Raji (cell line): ENCODE data around the gene ADGRG3.

Source experiments
- POLR2A ChIP-seq: IDR thresholded peaks from 2 replicates; pipeline ENCODE4 v1.6.1; 2011; ENCODE audit warnings: low read depth, low read length, control low read depth; ENCODE audit not compliant: insufficient read depth

The ADGRG3 gene, protein sequence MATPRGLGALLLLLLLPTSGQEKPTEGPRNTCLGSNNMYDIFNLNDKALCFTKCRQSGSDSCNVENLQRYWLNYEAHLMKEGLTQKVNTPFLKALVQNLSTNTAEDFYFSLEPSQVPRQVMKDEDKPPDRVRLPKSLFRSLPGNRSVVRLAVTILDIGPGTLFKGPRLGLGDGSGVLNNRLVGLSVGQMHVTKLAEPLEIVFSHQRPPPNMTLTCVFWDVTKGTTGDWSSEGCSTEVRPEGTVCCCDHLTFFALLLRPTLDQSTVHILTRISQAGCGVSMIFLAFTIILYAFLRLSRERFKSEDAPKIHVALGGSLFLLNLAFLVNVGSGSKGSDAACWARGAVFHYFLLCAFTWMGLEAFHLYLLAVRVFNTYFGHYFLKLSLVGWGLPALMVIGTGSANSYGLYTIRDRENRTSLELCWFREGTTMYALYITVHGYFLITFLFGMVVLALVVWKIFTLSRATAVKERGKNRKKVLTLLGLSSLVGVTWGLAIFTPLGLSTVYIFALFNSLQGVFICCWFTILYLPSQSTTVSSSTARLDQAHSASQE

DNA sequence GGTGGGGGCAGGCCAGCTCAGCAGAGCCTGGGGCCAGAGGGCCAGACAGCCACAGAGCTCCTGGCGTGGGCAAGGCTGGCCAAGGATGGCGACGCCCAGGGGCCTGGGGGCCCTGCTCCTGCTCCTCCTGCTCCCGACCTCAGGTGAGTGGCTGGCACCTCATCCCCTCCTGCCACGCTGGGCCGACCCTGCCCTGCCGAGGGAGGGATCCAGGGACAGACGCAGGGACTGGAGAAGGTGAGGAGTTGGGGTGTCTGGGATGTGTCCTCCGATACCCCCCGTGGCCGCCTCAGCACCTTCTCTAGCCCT lies at the start of gene ADGRG3:
TSS of gene ADGRG3 (plus strand) at position 44 of the 309 bp plus-strand sequence. CDS start at position 86, 42 bp downstream.
- TF ChIP-seq POLR2A, result no peak

DNA sequence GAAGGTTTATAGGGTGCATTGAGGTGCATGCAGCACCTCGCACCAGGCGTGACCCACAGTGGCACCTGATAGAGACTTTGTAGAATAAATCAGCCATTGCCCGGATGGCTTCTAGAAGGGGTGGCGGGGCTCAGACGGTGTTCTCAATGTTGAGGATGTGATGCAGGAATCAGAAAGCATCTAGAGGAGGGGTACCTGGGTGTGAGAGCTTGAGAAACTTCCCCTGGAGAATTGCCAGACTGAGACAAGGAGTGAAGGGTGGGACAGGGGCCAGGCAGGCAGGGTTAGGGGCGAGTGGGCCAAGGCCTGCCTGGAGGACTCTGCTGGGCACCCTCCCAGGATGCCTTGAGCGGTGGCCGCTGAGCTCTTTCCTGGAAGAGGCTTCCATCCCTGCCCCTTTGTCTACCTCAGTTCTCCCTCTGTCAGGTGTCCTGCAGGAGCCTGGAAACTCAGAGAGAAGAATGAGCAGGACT lies 48.9 kb upstream of the ADGRG3 start:
- no peak for TF ChIP-seq POLR2A

DNA sequence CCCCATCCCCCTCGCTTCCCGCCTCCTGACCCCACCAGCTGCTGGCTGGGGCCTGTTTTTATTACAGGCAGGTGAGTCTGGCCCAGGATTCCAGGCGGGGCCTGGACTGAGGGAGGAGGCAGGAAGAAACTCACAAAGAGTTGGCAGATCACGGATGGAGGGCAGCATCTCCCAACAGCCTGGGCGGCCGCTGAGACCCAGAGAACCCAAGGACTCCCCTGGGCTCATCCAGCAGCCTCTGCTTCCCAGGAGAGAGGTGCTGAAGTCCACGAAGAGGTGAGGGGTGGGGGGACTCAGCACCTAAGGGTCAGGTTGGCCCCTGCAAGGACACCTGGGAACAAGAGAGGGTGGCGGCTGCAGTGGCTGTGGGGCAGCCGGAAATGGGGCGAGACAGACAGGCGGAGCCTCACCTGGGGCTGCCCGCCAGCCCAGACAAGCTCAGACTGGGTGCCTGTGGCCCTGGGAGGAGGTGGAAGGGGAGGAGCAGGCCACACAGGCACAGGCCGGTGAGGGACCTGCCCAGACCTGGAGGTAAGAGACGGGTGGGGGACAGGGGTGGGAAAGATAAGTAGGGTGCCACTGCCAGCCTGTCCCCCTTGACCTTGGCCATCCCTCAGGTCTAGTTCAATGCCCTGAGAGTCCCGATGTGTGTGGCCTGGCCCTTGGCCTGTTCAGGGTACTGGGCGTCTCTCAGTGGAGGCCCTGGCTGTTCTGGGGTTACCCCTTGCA lies 48.3 kb upstream of the ADGRG3 start:
- no peak for TF ChIP-seq POLR2A

DNA sequence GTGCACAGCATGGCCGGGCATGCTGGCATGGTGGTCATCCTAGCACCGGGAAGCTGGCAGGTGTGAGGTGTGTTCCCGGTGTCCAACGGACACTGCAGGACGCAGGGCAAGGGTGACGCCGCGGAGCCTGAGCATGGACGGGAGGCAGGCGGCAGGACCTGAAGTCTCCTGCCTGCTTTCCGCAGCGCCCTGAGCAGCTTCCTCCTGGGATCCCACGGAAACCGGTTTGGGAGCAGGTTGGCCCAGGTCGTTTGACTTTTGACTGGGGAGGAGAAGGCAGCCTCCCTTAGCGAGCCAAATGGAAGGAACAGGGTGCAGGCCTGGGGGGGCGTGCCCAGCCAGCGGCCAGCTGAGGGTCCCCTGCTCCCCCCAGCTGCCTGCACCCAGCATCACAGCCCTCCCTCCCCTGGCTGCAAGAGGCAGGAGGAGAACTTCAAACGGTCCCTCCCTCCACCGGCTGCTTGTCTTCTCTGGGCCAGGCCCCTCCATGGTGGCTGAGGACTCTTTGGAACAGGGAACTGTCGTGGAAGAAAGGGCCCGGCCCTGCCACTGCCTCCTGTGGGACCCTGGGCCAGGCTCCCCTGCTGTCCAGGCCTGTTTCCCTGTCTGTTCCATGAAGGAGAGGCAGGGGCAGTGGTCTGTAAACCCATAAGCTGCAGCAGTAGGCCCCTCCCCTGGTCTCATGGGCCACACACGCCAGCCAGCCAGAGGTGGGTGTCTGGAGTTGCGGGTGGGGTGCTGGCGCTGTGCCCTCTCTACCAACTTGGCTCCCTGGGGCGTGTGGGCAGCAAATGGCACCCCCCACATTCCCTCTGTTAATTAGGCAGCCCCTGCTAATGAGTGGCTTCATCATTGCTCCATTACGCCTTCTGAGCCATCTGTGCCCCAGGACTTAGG lies 47.5 kb upstream of the ADGRG3 start:
- TF ChIP-seq POLR2A, result no peak

DNA sequence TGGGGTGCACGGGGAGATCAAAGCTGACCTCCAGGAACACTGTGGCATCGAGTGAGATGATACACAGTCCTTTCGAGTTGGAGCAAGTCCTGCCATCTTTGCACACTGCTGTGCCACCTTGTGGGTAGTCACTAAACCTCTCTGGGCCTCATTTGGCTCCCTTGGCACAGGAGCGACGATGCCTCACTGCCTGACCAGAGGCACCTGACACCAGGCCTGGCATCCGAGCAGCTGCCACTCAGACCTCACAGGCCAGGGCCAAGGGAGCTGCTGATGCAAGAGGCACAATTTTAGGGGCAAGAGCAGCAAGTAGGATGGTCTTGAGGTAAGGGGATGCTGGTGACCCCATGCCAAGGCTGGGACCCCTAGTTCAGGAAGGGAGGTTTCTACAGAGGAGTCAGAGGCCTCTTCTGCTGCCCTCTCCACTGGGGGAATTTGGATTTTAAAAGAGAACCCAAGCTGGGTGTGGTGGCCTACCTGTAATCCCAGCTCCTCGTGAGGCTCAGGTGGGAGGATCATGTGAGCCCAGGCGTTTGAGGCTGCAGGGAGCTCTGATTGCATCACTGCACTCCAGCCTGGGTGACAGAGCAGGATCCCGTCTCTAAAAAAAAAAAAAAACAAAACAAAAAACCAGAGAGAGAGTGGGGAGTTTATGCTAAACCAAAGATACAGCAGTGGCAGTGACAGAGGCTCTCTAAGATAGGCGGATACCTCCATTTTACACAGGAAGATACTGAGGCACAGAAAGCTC lies 46.4 kb upstream of the ADGRG3 start:
- TF ChIP-seq POLR2A, result no peak

DNA sequence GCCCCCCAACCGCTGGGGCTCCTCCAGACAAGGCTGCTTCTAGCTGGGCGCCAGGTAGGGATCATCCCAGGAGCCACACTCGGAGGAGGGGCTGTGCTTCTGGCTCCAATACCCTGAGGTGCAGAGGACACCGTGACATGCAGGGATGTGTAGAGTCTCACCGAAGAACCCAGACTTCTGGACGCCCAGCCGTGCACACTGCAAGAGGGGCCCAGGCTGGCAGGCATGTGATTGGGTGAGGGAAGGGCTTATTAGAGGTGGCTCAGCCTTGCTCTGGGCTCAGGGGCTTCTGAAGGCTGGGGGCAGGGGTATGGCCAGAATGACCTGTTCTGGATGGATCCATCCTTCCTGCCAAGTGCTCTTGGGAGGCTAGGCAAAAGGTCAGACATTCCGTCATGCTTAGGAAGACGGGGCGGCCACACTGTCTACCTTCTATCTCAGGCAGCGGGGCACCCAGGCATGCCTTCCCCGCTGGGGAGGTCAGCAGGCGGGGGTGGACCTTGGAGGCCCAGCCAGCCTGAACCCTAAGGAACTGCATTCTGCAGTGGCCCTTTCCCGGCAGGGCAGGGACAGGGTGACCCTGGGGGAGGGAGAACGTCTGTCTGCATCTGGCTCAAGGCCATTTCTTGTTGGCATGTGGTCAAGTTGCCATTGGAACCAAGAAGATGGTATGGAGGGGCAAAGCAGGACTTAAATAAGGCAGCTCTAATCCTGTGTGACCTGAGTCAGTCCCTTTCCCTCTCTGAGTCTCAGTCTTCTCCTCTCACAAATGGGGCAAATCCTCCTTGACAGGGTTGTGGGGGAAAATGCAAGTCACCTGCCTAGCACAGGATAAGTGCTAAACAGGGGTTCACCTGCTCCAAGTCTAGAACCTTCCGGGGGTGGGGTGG lies 45.5 kb upstream of the ADGRG3 start:
- no peak for TF ChIP-seq POLR2A

- no peak for TF ChIP-seq POLR2A
These were observed 44.7 kb upstream of the ADGRG3 start for GRCh38 chr16:57623251-57624043.

GRCh38 chr16:57624044-57624688 lies 43.9 kb upstream of the ADGRG3 start:
- no peak for TF ChIP-seq POLR2A

DNA sequence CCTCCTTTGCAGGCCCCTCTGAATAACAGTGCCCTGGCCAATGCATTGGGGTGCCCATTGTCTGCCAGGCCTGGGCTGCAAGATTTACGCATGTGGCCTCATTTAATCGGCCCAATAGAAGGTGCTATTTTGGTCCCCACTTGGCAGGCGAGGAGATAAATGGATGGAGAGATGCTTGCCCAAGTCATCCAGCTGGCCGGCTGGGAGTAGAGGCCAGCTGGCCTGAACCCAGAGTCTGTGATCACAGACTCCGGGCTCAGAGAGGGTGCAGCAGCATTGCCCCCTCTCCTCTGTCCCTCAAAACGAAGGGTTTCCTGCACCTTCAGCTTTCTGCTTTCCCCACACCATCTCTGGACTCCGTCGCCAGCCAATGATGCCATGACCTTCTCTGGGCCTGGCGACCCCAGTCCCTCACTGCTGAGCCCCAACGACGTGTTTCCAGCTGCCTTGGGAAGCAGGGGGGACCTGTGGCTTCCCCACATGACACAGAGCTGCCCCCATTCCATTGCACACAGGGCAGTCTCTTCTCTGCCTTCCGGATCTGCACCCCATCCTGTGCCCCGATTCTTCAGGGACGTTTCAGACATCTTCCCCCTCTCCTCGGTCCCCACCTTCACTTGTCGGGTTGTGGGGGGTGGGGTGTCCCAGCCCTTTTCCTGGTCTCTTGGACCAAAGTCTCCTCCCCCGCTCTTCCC lies 43.2 kb upstream of the ADGRG3 start:
- TF ChIP-seq POLR2A, result no peak

- TF ChIP-seq POLR2A, result no peak
These were observed 41.5 kb upstream of the ADGRG3 start for GRCh38 chr16:57626420-57627170.
